HepG2 (cell line): ENCODE results near the gene SNIP1. TPM values are rescaled to one million over a fixed set of nuclear protein-coding genes. Genes with fewer than 3 reads are reported as not detected.

Experiments
- CBX1 ChIP-seq: IDR thresholded peaks from one replicate; pipeline ENCODE4 v1.6.1; 2016; ENCODE audit warnings: antibody characterized with exemption, low read depth
- CEBPZ ChIP-seq: IDR thresholded peaks from 2 replicates; pipeline ENCODE4 v1.6.1; 2012; ENCODE audit warnings: low read length, improper control_type of control experiment
- CHD2 ChIP-seq: IDR thresholded peaks from 2 replicates; pipeline ENCODE4 v1.6.1; 2011; ENCODE audit warnings: low read depth, low read length, improper control_type of control experiment
- CREM ChIP-seq, 2 experiments: sonication (generic) in 1 of 2; formaldehyde crosslinking in 1 of 2; IDR thresholded peaks; 2 replicates each; pipeline versions ENCODE4 v1.4.0 to v1.6.1; 2016 to 2020; ENCODE audit warnings: antibody characterized with exemption in 1 of 2, mild to moderate bottlenecking in 1 of 2, missing genetic modification reagents in 1 of 2
- FOSL1 ChIP-seq: sonication (generic); formaldehyde crosslinking; IDR thresholded peaks from 2 replicates; pipeline ENCODE4 v1.9.0; 2021; ENCODE audit warnings: missing genetic modification reagents, borderline replicate concordance
- GATA4 ChIP-seq: sonication (generic); IDR thresholded peaks from 2 replicates; pipeline ENCODE4 v1.6.1; 2016; ENCODE audit warnings: antibody characterized with exemption, low read depth, borderline replicate concordance
- GFI1 ChIP-seq: sonication (generic); formaldehyde crosslinking; IDR thresholded peaks from 2 replicates; pipeline ENCODE4 v1.5.0; 2020; ENCODE audit warnings: missing genetic modification reagents, mild to moderate bottlenecking, borderline replicate concordance
- HOXA5 ChIP-seq: sonication (generic); formaldehyde crosslinking; IDR thresholded peaks from 2 replicates; pipeline ENCODE4 v1.4.0; 2020; ENCODE audit warnings: missing genetic modification reagents
- IRX3 ChIP-seq: sonication (generic); formaldehyde crosslinking; IDR thresholded peaks from 2 replicates; pipeline ENCODE4 v1.8.1; 2023; ENCODE audit warnings: mild to moderate bottlenecking, low read depth, missing genetic modification reagents, borderline replicate concordance
- POGK ChIP-seq: sonication (generic); formaldehyde crosslinking; conservative IDR thresholded peaks from 2 replicates; pipeline ENCODE4 v1.8.0; 2022; ENCODE audit warnings: mild to moderate bottlenecking, moderate library complexity, missing genetic modification reagents
- TCF7L2 ChIP-seq: IDR thresholded peaks from 2 replicates; pipeline ENCODE4 v1.6.1; 2011; ENCODE audit warnings: mild to moderate bottlenecking, low read depth, low read length, moderate library complexity
- TGIF2 ChIP-seq: IDR thresholded peaks from 2 replicates; pipeline ENCODE4 v1.6.1; 2016; ENCODE audit warnings: control low read depth, missing compliant biosample characterization
- THYN1 ChIP-seq: sonication (generic); formaldehyde crosslinking; IDR thresholded peaks from 2 replicates; pipeline ENCODE4 v1.8.1; 2023; ENCODE audit warnings: low read depth, mild to moderate bottlenecking, moderate library complexity, missing genetic modification reagents, borderline replicate concordance
- ZBED4 ChIP-seq: sonication (generic); formaldehyde crosslinking; IDR thresholded peaks from 2 replicates; pipeline ENCODE4 v1.4.0; 2020; ENCODE audit warnings: missing genetic modification reagents, borderline replicate concordance
- ZBTB21 ChIP-seq: sonication (generic); formaldehyde crosslinking; IDR thresholded peaks from 2 replicates; pipeline ENCODE4 v1.4.0; 2020; ENCODE audit warnings: missing genetic modification reagents
- ZKSCAN1 ChIP-seq: fragments of 150-350 bp; IDR thresholded peaks from 2 replicates; pipeline ENCODE4 v1.6.1; 2014; ENCODE audit warnings: low read length
- ZNF460 ChIP-seq: sonication (generic); formaldehyde crosslinking; IDR thresholded peaks from 2 replicates; pipeline ENCODE4 v1.5.1; 2020; ENCODE audit warnings: missing genetic modification reagents, mild to moderate bottlenecking, borderline replicate concordance
- ZNF607 ChIP-seq: sonication (generic); formaldehyde crosslinking; IDR thresholded peaks from 2 replicates; pipeline ENCODE4 v1.5.1; 2020; ENCODE audit warnings: missing genetic modification reagents, mild to moderate bottlenecking, borderline replicate concordance
- ZNF720 ChIP-seq: sonication (generic); formaldehyde crosslinking; IDR thresholded peaks from 2 replicates; pipeline ENCODE4 v1.4.0; 2020; ENCODE audit warnings: missing genetic modification reagents
- ZNF746 ChIP-seq: sonication (generic); formaldehyde crosslinking; IDR thresholded peaks from 2 replicates; pipeline ENCODE4 v1.8.0; 2022; ENCODE audit warnings: mild to moderate bottlenecking, missing genetic modification reagents
- ZNF761 ChIP-seq: sonication (generic); formaldehyde crosslinking; conservative IDR thresholded peaks from 2 replicates; pipeline ENCODE4 v1.4.0; 2020; ENCODE audit warnings: mild to moderate bottlenecking, missing genetic modification reagents
- polyA plus RNA-seq, 8 experiments: library from polyadenylated mRNA; depleted of rRNA in 3 of 8; stranded (reverse) in 7 of 8; unstranded in 1 of 8; fragments of >200 nt; fragmentation: Illumina TruSeq in 4 of 8; extraction: Trizol in 4 of 8; gene quantifications; 2 replicates each; pipeline versions ENCODE4 v1.2.1 to v1.2.3, GENCODE V29; 2011 to 2016; ENCODE audit warnings: low read depth in 4 of 8, missing spikeins in 1 of 8, mixed read lengths in 1 of 8; ENCODE audit not compliant: insufficient read depth in 1 of 8
- total RNA-seq, 5 experiments: library from RNA; depleted of rRNA; stranded (reverse); fragments of >200 nt; fragmentation: Illumina TruSeq; extraction: Trizol; gene quantifications; 2 replicates each; pipeline ENCODE4 v1.2.3, GENCODE V29; 2016; ENCODE audit warnings: low read depth in 1 of 5

The SNIP1 gene
- total and polyA plus RNA-seq, 2 of the 13 experiments (the other 11 are each of a cell fraction or from before 2014, with no cell fraction given), result 5.5 to 11.2 TPM

- TF ChIP-seq HOXA5 (CRISPR knock-in tag), result no peak
- TF ChIP-seq ZNF460, result no peak
- TF ChIP-seq CBX1, result peak; percentile 58
- TF ChIP-seq THYN1 (CRISPR knock-in tag), result no peak
- TF ChIP-seq TCF7L2, result no peak
- TF ChIP-seq CEBPZ, result no peak
- TF ChIP-seq TGIF2 (CRISPR knock-in tag), result peak; percentile 66; the same call in 1 of the 2 replicates
- TF ChIP-seq GFI1, result no peak
- TF ChIP-seq GATA4, result peak; percentile 59; the same call in 1 of the 2 replicates
- peak; percentile 83 for TF ChIP-seq ZNF607
- TF ChIP-seq CHD2, result no peak
- TF ChIP-seq ZBTB21, result peak; percentile 56; the same call in 1 of the 2 replicates
- TF ChIP-seq IRX3 (CRISPR knock-in tag), result peak; percentile 45; the same call in 1 of the 2 replicates
- peak; percentile 93 for TF ChIP-seq CREM (IDR thresholded peaks at IDR 0.05)
- TF ChIP-seq CREM (CRISPR knock-in tag; IDR thresholded peaks at IDR 0.05), result peak; percentile 49; the same call in 1 of the 2 replicates
- TF ChIP-seq POGK (CRISPR knock-in tag), result peak; percentile 80
- TF ChIP-seq ZNF761 (CRISPR knock-in tag), result 0 out of 2 replicates have a peak, but pooled peaks have one; percentile 49
- TF ChIP-seq ZNF746 (CRISPR knock-in tag), result 0 out of 2 replicates have a peak, but pooled peaks have one; percentile 47
- no peak for TF ChIP-seq ZKSCAN1
- TF ChIP-seq FOSL1 (CRISPR knock-in tag), result no peak
- TF ChIP-seq ZBED4, result no peak
- no peak for TF ChIP-seq ZNF720 (CRISPR knock-in tag)
These were observed 41.5 kb upstream of the SNIP1 start, which contains the start of gene GNL2 (continued) for GRCh38 chr1:37595440-37596181.
